Superior temporal gyrus (tissue), 1 donor: ENCODE measurements around the gene MED28.
"Not testable (repeated sequence)": the region's sequence is repeated elsewhere in the genome, so short reads cannot be mapped to it uniquely, and the experiment has no call there.

Experiments used
- DNase-seq: peaks from one replicate; pipeline ENCODE4 v3.0.0-alpha.2; 2016; ENCODE audit errors: extremely low spot score

The MED28 gene, protein sequence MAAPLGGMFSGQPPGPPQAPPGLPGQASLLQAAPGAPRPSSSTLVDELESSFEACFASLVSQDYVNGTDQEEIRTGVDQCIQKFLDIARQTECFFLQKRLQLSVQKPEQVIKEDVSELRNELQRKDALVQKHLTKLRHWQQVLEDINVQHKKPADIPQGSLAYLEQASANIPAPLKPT

DNA sequence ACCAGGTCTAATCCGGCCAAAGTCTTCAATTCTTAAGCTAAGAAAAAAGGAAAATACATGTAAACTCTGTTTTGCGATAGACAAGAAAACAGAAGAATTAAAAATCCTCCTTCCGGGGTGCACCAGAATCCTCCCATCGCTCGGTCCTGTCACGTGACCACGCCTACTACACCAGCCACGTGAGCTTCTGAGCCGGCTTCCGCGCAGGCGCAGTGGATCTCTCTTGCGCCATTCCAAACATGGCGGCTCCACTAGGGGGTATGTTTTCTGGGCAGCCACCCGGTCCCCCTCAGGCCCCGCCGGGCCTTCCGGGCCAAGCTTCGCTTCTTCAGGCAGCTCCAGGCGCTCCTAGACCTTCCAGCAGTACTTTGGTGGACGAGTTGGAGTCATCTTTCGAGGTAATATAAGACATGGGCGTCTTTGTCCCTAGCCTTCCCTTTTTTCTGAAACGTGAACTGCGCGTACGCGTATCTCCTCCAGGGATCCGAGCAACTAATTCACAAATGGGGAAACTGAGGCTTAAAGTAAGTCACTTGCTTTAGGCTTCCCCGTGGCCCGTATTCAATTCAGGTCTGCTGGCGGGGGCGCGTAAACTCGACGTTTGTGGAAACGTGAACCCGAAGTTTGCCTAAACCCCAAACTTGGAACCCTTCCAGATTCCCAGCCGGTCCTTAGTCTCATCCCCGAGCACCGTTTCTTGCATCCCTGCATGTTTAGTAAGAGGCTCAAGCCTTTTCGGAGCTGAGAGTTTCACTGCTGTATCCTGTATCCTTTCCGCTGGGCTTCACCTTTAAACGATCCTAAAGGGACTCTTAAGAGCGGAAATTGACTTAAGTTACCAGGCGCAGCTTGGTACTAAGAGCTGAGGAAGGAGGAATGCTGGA lies at the start of gene MED28:
Gene MED28, plus strand, starts transcription at position 226 of the 884 bp plus-strand sequence. Its CDS starts 14 bp downstream, at position 240.
- DNase-seq = peak; percentile 99

DNA sequence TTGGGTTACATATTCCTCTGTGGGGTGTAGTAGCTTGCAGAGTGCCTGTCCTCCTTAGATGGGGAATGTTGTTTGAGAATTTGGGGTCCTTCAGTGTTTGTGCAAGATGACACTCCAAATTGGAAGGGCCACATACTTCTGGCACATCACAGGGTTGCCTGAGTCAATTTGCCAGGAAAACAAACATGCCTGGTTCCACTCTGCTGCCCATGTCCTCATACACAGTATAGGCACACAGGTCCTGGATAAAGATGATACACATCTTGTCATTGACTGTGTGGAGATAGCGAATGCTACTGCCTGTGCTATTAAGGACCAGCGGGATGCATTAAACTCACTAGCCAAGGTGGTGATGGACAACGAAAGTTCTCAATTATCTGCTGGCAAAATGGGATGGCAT lies 48.6 kb upstream of the MED28 start:
- DNase-seq = no peak

DNA sequence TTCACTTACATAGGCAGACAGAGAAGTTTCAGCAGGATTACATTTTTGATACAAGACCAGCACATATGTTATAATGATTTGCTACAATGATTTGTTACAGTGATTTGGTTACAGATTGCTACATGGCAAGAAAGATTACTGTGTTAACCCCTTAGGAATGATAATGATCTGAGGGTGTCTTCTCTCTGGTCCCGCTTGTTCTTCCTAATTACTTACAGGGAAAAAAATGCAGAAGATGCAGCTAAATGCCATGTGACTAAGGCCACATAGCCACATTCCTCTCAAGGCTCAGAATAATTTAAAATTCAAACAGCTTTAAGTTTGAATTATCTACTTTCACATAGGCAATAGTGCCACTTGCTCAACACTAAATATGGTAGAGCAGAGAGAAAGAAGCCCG lies 47.2 kb upstream of the MED28 start:
- DNase-seq = no peak

DNA sequence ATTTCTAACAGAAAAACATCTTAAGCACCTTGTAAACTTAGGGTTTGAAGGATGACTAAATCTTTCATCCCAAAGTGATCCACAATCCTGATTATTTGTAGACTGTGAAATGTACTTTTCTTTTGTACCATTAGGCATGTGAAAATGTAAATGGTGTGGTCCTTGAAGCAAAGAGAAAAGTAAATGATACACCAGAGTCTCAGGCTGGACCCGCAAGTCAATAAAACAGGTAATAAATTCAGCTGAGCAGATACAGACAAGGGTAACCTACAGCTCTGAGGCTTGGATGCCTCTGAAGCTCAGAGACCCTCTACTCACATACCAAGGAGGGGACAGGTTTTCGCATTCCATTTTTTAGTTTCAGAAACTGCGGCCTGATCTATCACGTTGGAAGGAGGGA lies 40.2 kb upstream of the MED28 start:
- DNase-seq = no peak

DNA sequence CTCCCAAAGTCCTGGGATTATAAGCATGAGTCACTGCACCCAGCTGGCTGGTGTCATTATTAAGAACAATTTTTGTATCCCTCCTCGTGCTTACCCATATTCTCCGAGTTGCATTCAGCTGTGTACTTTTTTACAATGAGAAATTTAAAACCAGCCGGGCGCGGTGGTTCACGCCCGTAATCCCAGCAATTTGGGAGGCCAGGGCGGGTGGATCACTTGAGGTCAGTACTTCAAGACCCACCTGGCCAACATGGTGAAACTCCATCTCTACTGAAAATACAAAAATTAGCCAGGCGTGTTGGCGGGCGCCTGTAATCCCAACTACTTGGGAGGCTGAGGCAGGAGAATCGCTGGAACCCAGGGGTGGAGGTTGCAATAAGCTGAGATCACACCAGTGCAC lies 39.3 kb upstream of the MED28 start:
- DNase-seq = not testable (repeated sequence)

DNA sequence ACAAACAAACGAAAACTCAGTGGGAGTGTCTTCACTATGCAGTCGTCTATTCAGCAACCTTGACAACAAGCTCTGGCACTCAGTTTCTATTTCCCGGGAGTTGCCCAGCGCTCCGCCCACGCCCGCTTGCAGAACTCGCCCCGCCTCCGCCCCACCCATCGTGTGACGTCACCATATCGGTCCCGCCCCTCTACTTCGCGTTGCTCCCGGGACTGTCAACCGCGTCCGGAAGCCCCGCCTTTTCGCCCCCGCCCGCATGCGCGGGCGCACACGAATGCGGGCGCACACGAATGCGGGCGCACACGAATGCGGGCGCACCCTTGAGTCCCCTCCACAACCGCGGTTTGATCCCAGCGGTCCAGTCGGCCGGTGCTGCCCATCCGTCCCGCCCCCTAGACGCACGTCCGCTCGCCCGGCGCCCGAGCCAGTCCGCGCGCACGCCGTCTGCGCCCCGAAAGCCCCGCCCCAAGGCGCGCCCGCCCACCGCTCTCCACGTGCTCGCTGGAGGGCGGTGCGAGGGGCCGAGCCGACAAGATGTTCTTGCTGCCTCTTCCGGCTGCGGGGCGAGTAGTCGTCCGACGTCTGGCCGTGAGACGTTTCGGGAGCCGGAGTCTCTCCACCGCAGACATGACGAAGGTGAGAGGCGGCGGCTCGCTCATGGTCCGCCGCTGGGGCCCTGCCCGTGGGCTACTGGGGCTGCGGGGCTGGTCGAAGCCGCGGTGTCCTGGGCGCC lies 37.3 kb upstream of the MED28 start, which contains the start of gene LAP3:
Gene LAP3, plus strand, starts transcription at position 267 of the 733 bp plus-strand sequence. Its CDS starts 268 bp downstream, at position 535.
- DNase-seq = peak; percentile 97

DNA sequence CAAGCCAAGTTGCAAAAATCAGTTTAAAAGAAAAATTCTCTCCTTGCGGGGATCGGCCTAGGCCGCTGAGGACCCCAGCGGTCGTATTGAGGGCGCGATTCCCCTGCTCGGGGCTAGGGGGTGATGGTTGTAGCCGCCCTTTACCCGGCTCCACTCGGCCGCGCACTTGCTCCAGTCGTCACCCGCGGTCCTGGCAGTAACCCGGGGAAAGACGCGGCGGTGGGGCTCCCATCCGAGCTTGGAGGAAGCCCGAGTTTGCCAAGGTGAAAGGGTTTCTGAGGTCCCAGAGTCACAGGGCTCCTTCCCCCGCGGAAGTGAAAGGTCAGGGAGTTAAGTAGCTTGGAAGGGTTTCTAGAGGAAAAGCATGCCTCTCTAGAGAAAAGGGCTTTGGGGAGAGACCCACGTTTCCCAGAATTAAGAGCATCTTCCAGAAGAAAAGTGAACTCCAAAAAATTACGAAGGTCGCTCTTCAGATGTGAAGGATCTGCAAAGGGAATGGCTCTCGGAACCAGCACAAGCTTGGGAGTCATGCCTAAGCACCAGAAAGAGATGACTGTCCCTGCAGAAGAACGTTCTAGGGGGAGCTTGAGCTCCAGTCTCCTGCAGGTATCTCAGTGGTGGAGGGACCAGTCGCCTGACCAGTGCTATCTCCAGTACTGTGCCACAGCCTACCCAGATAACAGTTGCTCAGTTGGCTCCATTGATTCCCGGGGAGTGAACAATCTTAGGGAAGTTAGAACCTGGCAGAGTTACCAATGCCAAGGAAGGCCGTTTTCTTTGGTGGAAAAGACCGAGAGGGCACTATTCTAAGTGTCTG lies 36.6 kb upstream of the MED28 start:
- peak; percentile 39 for DNase-seq

DNA sequence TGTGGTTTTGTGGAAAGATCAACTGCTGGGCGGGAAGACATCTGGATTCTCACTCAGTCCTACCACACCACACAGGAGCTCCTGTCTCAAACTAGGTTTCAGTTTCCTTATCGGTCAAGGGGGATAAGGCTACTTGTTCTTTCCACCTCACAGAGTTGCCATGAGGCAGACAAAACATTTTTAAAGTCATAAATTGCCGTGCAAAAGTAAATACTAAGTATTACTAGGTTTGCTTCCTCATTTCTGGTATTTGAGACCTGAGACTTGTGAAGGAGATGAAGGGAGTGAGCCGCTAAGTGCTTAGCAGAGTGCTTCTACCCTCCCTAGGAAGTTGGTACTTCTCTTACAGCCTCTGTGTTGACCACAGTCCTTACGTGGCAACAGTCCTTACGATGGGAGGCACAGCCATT lies 36.0 kb upstream of the MED28 start:
- no peak for DNase-seq

DNA sequence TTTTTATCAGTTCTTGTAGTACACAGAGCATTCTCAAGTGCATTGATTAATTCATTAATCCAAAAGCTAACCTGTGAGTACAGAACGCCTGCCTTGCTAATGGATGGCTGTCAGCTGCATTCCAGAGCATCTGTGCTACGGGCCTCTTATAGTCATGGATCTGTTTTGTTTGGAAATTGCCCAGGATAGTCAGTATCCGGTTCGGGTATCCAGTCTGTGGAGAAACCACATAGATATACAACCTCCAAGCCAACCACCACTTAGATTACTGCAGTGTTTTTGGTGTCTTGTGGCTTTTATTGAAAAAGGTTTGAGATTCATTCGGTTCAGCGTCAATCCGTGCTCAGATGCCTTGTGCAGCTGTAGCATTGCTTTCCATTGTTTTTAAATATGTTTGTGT lies 33.5 kb upstream of the MED28 start:
- no peak for DNase-seq

DNA sequence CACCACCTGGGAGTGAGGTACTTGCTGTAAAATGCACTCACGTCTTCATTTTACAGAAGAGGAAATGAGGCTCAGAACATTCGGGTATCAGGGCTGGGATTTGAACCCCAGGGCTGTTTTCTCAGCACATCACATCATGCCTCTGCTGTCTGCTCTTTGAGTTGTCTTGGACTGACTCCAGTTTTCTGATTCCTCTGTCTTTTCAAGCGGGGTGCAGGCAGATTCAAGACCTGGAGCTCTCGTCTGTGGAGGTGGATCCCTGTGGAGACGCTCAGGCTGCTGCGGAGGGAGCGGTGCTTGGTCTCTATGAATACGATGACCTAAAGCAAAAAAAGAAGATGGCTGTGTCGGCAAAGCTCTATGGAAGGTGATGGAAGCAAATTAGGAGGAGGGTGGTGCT lies 31.2 kb upstream of the MED28 start:
- DNase-seq = no peak

DNA sequence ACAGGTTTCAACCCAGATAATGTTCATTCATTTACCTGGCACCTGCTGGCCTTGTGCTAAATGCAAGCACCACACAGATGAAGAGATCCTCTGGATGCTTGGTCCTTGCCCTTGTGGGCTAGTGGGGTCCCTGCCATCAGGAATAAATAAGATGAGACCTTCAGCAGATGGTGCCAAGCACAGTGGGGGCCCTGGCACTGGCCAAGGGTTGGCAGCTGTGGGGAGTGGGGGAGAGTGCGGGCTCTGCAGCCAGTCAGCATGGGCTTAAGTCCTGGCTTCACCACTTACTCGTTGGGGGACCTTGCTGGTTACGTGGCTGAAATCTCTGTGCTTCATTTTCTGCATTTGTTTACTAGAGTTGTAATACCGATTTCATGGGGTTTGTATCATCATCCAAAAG lies 30.5 kb upstream of the MED28 start:
- DNase-seq = no peak

DNA sequence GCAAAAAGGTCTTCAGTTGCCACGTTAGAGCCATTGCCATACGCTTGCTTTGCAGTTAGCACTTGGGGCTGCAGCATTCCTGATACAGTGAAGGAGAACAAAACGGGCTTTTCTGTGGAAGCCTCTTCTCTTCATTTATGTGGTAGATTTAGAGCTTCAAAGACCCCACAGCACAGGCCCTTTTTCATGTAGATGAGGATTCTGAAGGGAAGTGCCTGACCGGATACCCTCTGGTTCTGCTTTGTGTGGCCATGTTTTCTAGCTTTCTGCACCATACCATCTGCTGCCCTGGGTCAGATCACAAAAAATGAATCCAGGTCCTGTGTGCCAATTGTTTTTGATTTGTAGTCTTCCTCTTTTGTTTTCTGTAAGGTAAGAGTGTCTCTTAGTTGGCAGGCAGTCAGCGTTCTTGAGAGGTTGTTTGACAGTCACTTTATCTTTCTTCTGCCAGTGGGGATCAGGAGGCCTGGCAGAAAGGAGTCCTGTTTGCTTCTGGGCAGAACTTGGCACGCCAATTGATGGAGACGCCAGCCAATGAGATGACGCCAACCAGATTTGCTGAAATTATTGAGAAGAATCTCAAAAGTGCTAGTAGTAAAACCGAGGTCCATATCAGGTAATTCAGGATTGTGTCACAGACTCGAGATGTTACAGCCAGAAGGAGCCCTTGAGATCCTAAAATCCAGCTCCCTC lies 29.8 kb upstream of the MED28 start:
- DNase-seq = no peak

DNA sequence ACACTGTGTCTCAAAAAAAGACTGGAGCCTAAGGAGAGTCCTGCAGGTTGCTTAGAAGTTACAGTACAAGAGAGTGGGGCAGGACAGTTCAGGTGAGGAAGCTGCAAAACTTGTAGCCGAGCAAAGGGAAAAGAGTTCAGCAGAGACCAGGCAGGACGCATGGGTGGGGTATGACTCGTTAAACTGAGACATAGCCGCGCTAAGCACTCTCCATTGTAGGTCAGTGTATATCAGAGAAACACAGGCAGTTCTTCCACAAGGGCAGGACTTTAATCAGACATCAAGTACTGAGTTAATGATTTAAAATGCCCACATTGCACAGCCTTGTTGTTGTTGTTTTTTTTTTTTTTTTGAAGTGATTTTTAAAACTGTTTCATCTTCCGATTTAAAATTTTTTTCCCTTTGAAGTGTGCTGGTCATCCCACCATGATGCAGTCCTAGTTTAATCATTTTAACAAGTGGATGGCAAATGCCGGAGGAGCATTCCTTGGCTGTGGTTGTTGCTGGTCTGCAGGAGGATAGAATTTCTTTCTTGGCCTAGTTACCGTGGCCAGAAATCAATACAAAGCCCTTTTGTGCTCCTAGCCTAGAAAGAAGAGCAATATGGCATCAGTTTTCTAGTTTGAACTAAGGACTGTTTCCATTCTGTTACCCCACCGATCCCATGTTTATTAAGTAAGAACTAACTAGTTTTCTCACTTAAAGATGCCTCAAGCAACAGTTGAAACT lies 27.2 kb upstream of the MED28 start:
- peak; percentile 60 for DNase-seq

DNA sequence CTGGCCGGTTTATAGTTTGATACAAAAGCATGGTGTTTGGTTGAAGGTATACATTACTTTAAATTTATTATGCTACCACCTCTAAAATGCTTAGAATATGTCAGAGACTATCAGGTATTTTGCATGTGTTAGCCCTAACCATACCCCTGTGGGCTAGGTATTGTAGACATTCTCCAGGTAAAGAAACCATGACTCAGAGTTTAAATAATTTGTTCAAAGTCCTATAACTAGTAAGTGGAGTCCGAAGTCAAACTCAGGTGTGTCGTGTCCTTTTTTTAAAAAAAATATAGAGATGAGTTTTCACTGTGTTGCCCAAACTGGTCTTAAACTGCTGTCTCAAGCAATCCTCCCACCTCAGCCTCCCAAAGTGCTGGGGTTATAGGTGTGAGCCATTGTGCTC lies 25.1 kb upstream of the MED28 start:
- no peak for DNase-seq

DNA sequence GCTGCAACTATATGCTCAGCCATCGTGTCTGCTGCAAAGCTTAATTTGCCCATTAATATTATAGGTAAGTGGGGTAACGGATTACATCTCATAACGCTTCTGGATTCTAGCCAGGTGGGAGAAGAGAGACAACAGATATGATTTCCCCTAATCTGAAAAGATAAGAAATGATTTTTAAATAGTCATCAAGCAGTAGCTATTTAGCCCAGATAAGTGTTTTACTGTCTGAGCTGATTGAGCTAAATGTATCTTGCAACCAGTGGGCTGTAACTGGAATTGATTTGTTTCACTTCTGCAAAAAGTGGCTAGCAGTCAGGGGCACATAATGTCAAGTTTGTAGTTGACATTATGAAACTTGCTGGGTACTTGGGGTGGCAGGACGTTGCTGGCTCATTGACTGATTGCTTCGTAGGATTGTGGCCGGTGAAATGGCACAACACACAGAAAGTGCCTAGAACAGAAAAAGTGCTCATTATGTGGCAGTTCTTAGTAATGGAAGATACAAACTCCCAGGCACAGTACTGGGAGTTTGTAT lies 18.9 kb upstream of the MED28 start:
- DNase-seq = no peak

DNA sequence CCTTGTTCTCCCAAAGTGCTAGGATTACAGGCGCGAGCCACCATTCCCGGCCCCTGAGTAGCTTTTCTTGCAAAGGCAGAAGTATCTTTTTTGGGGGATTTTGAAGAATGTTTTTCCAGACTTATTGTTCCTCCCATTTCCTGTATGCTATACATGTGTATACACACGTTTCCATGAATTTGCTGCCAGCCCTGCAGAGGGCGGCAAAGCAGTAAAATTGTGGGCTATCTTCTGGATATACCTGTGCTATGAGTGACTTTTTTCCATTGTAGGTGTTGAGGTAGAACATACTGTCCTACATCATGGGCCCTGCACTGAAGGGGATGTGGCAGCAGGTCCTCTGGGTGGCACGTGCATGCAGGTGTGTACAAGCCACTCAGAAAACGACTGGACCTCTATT lies 16.9 kb upstream of the MED28 start:
- no peak for DNase-seq

DNA sequence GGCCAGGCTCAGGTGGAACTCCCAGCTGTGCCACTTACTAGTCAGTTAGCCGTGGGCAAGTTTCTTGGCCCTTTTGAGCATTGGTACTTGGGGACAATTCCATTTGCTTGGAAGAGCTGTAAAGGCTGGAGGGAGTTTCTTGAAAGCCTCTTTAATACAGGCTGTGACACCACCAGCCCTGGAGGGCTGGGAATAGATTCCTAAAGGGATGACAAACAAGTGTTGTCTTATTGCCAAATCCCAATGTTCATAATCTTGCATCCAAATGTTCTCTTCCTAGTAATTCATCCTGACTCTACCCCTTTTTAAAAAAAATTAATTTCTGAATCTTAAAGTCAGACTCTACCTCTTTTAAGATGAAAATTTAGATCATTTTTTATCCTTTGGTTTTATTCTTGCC lies 14.6 kb upstream of the MED28 start:
- no peak for DNase-seq

DNA sequence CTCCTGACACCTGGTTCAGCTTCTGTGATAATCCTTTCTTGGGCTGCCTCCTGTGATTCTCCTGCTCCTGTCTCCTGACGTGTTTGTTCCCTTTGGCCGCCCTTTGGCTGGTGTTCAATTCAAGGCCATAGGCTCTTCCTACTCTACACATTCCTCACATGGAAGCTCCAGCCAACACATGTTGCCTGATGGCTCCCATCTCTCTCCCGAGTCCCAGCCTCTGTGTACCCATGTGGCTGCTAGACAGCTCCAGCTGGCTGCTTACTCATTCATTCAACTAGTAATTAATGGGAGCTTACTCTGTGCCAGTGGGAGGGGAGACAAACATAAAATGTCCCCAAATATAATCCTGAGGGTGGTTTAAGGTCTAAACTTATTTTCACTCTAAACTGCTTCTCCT lies 9.2 kb upstream of the MED28 start:
- no peak for DNase-seq

DNA sequence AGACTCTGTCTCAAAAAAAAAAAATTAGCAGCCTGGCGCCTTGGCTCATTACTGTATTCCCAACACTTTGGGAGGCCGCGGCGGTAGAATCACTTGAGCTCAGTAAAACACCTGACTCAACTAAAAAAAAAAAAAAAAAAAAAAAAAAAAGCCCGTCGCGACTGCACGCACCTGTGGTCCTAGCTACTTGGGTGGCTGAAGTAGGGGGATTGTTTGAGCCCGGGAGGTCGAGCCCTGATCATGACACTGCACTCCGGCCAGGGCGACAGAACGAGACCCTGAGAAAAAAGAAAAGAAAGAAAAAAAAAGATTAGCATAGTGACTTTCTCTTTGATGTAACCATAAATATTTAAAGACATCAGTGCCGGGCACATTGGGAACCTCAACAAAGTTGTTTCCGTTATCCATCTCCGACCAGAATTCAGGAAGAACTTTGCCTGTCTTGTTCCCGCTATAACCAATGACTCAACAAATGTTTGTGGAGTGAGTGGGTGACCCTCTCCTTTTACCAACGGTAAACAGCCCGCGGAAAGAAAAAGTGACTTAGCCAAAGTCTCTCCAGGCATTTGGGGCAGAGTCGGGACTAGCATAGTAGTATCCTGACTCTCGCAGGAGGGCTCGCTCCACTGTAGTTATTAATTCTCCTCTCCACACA lies 553 bp upstream of the MED28 start:
- no peak for DNase-seq

DNA sequence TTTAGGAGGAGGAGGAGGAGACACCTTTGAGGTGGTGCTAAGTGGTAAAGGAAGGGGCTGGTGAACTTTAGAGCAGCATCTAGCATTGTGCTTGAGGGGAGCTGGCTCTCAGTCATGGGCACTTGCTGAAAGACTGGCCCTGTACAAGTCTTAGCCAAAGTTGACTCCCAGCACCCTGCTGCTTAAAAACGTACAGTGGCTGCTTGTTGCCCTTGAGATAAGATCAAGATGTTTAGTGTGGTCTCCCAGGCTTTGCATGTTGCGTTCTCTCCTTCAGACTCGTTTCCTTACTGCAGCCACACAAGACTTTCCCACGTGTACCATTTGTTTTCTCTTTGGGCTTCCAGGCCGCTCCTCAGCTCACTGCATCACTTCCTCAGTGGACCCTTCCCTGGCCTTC lies 1.8 kb downstream of the MED28 start:
- no peak for DNase-seq
